Activated naive CD4-positive, alpha-beta T cell treated with anti-CD3 and anti-CD28 coated beads, Interleukin-2, amount 50 U/mL, for 24 hours (primary cell): ENCODE results near the gene PPP1R18.
A peak's percentile ranks its signal among the peaks of the same experiment; 100 is the strongest.

ENCODE experiments used
- H3K27ac Mint-ChIP-seq: one replicate; pipeline ENCODE4 v1.8.0; 2021; ENCODE audit warnings: mild to moderate bottlenecking, mixed read lengths
- H3K27me3 Mint-ChIP-seq: one replicate; pipeline ENCODE4 v1.8.0; 2021; ENCODE audit warnings: mixed read lengths
- H3K36me3 Mint-ChIP-seq: one replicate; pipeline ENCODE4 v1.8.0; 2021; ENCODE audit warnings: mixed read lengths
- H3K4me1 Mint-ChIP-seq: one replicate; pipeline ENCODE4 v1.8.0; 2021; ENCODE audit warnings: mixed read lengths
- H3K4me3 Mint-ChIP-seq: one replicate; pipeline ENCODE4 v1.8.0; 2021; ENCODE audit warnings: mild to moderate bottlenecking, mixed read lengths
- H3K9me3 Mint-ChIP-seq: one replicate; pipeline ENCODE4 v1.8.0; 2021; ENCODE audit warnings: mixed read lengths

The PPP1R18 gene

GRCh38 chr6:30626484-30627366, 59.7 kb downstream of the PPP1R18 start, which contains the start of gene ATAT1:
Gene ATAT1, plus strand, starts transcription at chr6:30626874.
- no peaks in the 10 kb centered on the region for H3K9me3 Mint-ChIP-seq
- peak within 1 kb of the TSS; percentile 93 for H3K4me3 Mint-ChIP-seq
- H3K36me3 Mint-ChIP-seq: peaks cover 10% of the 10 kb centered on the region
- peak within 1 kb of the TSS; percentile 92 for H3K27ac Mint-ChIP-seq
- H3K27me3 Mint-ChIP-seq: no peaks in the 10 kb centered on the region
- H3K4me1 Mint-ChIP-seq: peaks cover 25% of the 10 kb centered on the region
